NT2/D1 (cell line): ENCODE data around the gene PCGF2.
A peak's percentile ranks its signal among the peaks of the same experiment; 100 is the strongest.
"Not testable (repeated sequence)": the region's sequence is repeated elsewhere in the genome, so short reads cannot be mapped to it uniquely, and the experiment has no call there.

Experiments
- DNase-seq: peaks from one replicate; pipeline ENCODE4 v3.0.0-alpha.2; 2011; ENCODE audit warnings: low read depth, low spot score
- H3K27me3 ChIP-seq: 2 replicates; pipeline ENCODE4 v1.6.0; 2011; ENCODE audit warnings: mild to moderate bottlenecking; ENCODE audit not compliant: insufficient read length, insufficient read depth
- H3K36me3 ChIP-seq: 2 replicates; pipeline ENCODE4 v1.6.1; 2011; ENCODE audit warnings: mild to moderate bottlenecking, low read length, mixed read lengths; ENCODE audit not compliant: insufficient read depth, insufficient read length
- H3K4me1 ChIP-seq: 2 replicates; pipeline ENCODE4 v1.5.1; 2011; ENCODE audit not compliant: insufficient read depth, insufficient read length
- H3K4me3 ChIP-seq: 2 replicates; pipeline ENCODE4 v1.5.1; 2011; ENCODE audit warnings: low read depth; ENCODE audit not compliant: insufficient read length
- H3K9ac ChIP-seq: 2 replicates; pipeline ENCODE4 v1.6.0; 2011; ENCODE audit warnings: low read depth; ENCODE audit not compliant: insufficient read length
- H3K9me3 ChIP-seq: 2 replicates; pipeline ENCODE4 v1.5.1; 2011; ENCODE audit warnings: mild to moderate bottlenecking, low read length; ENCODE audit not compliant: insufficient read depth
- SUZ12 ChIP-seq: IDR thresholded peaks from 2 replicates; pipeline ENCODE4 v1.6.1; 2011; ENCODE audit not compliant: insufficient read length, insufficient read depth; ENCODE audit errors: extremely low read depth
- YY1 ChIP-seq: IDR thresholded peaks from 2 replicates; pipeline ENCODE4 v1.6.1; 2011; ENCODE audit not compliant: insufficient read length, insufficient read depth
- ZNF274 ChIP-seq: IDR thresholded peaks from 2 replicates; pipeline ENCODE4 v1.6.1; 2011; ENCODE audit warnings: mild to moderate bottlenecking, low read depth, low read length

The PCGF2 gene

DNA sequence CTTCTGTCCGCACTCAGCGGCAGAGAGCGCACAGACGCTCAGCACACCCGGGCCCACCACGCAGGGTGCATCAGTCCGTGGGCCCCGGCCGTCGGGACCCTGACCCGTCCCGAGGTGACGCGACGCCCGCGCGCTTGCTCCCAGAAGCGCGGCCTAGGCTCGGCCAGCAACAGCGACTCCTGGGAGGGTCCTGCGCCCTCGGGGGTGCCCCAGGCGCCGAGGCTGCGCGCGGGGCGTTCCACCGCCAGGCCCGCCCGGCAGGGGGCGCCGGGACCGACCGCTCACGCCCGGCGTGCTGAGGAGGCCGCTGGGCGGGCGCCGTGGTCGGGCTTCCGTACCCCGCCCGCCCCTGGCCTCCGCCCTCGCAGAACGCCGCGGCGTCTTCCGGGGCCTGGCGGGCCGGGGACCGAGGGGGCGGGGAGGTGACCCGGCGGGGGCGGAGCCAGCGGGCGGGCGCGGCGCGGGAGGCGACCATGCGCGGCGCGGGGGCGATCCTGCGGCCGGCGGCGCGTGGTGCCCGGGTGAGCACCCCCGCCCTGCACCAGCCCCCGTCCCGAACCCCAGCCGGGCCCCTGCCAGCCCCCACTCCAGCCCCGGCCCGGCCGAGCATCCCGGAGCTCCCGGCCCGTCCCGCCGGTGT lies 18.1 kb downstream of the PCGF2 start, which contains the start of gene CISD3:
Gene CISD3, plus strand, starts transcription at position 456 of the 640 bp plus-strand sequence. Its CDS starts 18 bp downstream, at position 474.
- H3K36me3 ChIP-seq: peaks cover 36% of the 10 kb centered on the region
- TF ChIP-seq SUZ12 (no peak), ZNF274 (no peak), YY1 (no peak)
- H3K27me3 ChIP-seq: peaks cover 12% of the 10 kb centered on the region
- H3K9me3 ChIP-seq: no peaks in the 10 kb centered on the region
- peak; percentile 68 for DNase-seq
- peak within 1 kb of the TSS; percentile 94 for H3K9ac ChIP-seq
- H3K4me3 ChIP-seq: peak within 1 kb of the TSS; percentile 90
- peaks cover 26% of the 10 kb centered on the region for H3K4me1 ChIP-seq

DNA sequence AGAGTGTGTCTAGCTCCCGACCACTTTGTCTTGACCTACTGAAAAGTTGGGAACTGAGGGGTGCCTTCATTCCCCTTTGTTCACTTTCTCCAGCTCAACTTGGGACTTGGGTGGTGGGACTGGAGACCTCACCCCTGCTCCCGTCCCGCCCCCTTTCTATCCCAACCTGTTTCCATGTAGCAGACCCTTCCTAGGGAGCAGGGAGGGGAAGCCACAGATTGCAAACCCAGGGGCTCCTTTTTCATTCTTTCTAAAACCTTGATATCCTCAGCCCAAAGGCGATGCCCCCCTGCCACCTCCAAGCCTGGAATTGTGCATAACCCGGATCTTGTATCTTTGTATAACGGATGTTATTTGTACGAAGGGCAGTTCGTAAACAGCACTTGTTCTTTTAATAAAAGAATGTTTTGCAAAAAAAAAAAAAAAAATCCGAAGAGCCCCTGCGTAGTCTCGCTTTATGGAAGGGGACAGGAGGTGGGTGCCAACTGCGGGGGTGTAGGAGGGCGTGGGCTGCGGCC lies 18.7 kb downstream of the PCGF2 start:
- H3K9me3 ChIP-seq: no peaks in the 10 kb centered on the region
- TF ChIP-seq SUZ12 (no peak), YY1 (no peak), ZNF274 (no peak)
- peaks cover 12% of the 10 kb centered on the region for H3K27me3 ChIP-seq
- no peak for DNase-seq
- peaks cover 26% of the 10 kb centered on the region for H3K4me1 ChIP-seq
- H3K36me3 ChIP-seq: peaks cover 31% of the 10 kb centered on the region
- H3K4me3 ChIP-seq: peak overlapping the region; percentile 49
- peak overlapping the region; percentile 93 for H3K9ac ChIP-seq

- H3K36me3 ChIP-seq: peaks cover 20% of the 10 kb centered on the region
- no peak for DNase-seq
- TF ChIP-seq YY1 (no peak), ZNF274 (no peak), SUZ12 (no peak)
- H3K27me3 ChIP-seq: peaks cover 12% of the 10 kb centered on the region
- no peak overlapping the region for H3K9ac ChIP-seq
- H3K4me3 ChIP-seq: no peak overlapping the region
- H3K4me1 ChIP-seq: peaks cover 22% of the 10 kb centered on the region
- no peaks in the 10 kb centered on the region for H3K9me3 ChIP-seq
Observed at GRCh38 chr17:38728290-38728831, 19.8 kb downstream of the PCGF2 start.

GRCh38 chr17:38727736-38728135 lies 20.4 kb downstream of the PCGF2 start:
- H3K9ac ChIP-seq: no peak overlapping the region
- H3K36me3 ChIP-seq: peaks cover 14% of the 10 kb centered on the region
- H3K4me1 ChIP-seq: peaks cover 25% of the 10 kb centered on the region
- peaks cover 12% of the 10 kb centered on the region for H3K27me3 ChIP-seq
- H3K9me3 ChIP-seq: no peaks in the 10 kb centered on the region
- DNase-seq: no peak
- TF ChIP-seq YY1: no peak
- TF ChIP-seq SUZ12: no peak
- no peak for TF ChIP-seq ZNF274
- H3K4me3 ChIP-seq: no peak overlapping the region

DNA sequence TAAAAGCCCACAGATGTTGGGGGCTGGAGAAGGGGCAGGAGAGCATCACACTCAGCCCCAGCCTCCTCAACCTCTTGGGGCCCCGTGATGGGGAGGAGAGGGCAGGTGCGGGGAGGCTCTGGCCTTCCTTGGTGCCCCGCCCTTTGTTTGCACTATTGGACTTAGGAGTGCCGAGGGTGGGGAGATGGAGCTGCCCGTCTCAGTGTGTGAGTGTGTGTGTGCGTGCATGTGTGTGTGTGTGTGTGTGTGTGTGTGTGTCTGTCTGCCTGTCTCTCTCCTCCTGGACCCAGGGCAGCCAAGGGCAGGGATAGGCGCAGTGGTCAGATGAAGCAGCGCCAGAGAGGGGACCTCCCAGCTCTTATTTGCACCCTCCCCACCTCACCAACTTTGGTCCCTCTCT lies 22.0 kb downstream of the PCGF2 start:
- H3K9me3 ChIP-seq, H3K36me3 ChIP-seq, H3K9ac ChIP-seq, H3K4me3 ChIP-seq, DNase-seq: not testable (repeated sequence)
- H3K27me3 ChIP-seq: peaks cover 13% of the 10 kb centered on the region
- peaks cover 21% of the 10 kb centered on the region for H3K4me1 ChIP-seq

- TF ChIP-seq SUZ12 (no peak), YY1 (no peak), ZNF274 (no peak)
- peaks cover 19% of the 10 kb centered on the region for H3K4me1 ChIP-seq
- no peaks in the 10 kb centered on the region for H3K9me3 ChIP-seq
- no peak for DNase-seq
- no peaks in the 10 kb centered on the region for H3K36me3 ChIP-seq
- peaks cover 15% of the 10 kb centered on the region for H3K27me3 ChIP-seq
- no peak overlapping the region for H3K9ac ChIP-seq
- H3K4me3 ChIP-seq: no peak overlapping the region
Observed at GRCh38 chr17:38725066-38725465, 23.1 kb downstream of the PCGF2 start.

DNA sequence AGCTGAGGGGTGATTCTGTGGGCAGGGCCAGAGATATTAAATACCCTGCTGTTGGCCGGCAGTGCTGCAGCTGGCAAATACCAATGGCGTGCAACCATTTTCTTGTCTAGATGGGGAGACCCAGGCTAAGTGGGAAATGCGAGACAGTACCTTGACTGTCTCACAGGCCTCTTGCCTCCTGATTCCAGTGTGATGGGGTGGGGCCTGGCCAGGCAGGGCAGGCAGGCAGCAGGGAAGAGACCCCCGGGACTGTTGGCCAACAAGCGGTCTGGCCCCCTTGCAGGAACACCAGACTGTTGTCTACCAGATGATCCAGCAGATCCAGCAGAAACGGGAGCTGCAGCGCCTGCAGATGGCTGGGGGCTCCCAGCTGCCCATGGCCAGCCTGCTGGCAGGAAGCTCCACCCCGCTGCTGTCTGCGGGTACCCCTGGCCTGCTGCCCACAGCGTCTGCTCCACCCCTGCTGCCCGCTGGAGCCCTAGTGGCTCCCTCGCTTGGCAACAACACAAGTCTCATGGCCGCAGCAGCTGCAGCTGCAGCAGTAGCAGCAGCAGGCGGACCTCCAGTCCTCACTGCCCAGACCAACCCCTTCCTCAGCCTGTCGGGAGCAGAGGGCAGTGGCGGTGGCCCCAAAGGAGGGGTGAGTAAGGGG lies 23.7 kb downstream of the PCGF2 start:
- DNase-seq: no peak
- Histone ChIP-seq H3K27me3 (peaks cover 15% of the 10 kb centered on the region), H3K9ac (peak overlapping the region; percentile 42), H3K9me3 (no peaks in the 10 kb centered on the region), H3K4me3 (no peak overlapping the region), H3K4me1 (peaks cover 19% of the 10 kb centered on the region), H3K36me3 (no peaks in the 10 kb centered on the region)
- TF ChIP-seq SUZ12: no peak
- TF ChIP-seq ZNF274: no peak
- TF ChIP-seq YY1: no peak
